Left ventricle myocardium inferior (tissue), 1 donor: ENCODE measurements around the gene KCNN3. TPM values are rescaled to one million over a fixed set of nuclear protein-coding genes. Genes with fewer than 3 reads are reported as not detected.

ENCODE experiments used
- DNase-seq: peaks from one replicate; pipeline ENCODE4 v3.0.0-alpha.2; 2020
- H3K27ac ChIP-seq: fragments of 200-600 bp; replicated peaks from 2 replicates; pipeline ENCODE4 v1.8.0; 2021
- H3K27me3 ChIP-seq: fragments of 200-600 bp; 2 replicates; pipeline ENCODE4 v1.8.0; 2021; ENCODE audit warnings: low read depth
- H3K36me3 ChIP-seq: fragments of 200-600 bp; 2 replicates; pipeline ENCODE4 v1.8.0; 2021
- H3K4me1 ChIP-seq: fragments of 200-600 bp; 2 replicates; pipeline ENCODE4 v1.8.0; 2021
- H3K4me3 ChIP-seq: fragments of 200-600 bp; 2 replicates; pipeline ENCODE4 v1.8.0; 2021; ENCODE audit warnings: mild to moderate bottlenecking, moderate library complexity
- H3K9me3 ChIP-seq: fragments of 200-600 bp; replicated peaks from 2 replicates; pipeline ENCODE4 v1.8.0; 2021
- CTCF ChIP-seq: fragments of 200-600 bp; IDR thresholded peaks from 2 replicates; pipeline ENCODE4 v1.8.0; 2021; ENCODE audit warnings: antibody characterized with exemption, mild to moderate bottlenecking, borderline replicate concordance
- intact Hi-C: fragments of 100-400 bp; cut with micrococcal nuclease; formaldehyde crosslinking; loops from one replicate; pipeline ENCODE4 v1.11.0; 2022
- total RNA-seq: library from RNA; stranded (reverse); fragmentation: NEBNext Ultra II Directional; extraction: Animal tissue kit (Norgen Biotek cat#: 25700); gene quantifications from one replicate; pipeline ENCODE4 v1.2.1, GENCODE V29; 2021
- donor health status: DM: no; HTN: yes; CAD: no; lungs with severe emphysema.

KCNN3 gene
- total RNA-seq, 1 donor from 2014 or later: 4.8 TPM

- no peak for DNase-seq
- Histone ChIP-seq H3K9me3 (no peaks in the 10 kb centered on the region), H3K4me1 (peaks cover 27% of the 10 kb centered on the region), H3K4me3 (no peak overlapping the region), H3K27ac (no peak overlapping the region), H3K27me3 (no peaks in the 10 kb centered on the region), H3K36me3 (no peaks in the 10 kb centered on the region)
- intact Hi-C loops: loop anchor here (5.0 kb wide), 1 partner anchor 218 kb away; no protein-coding TSS in a partner anchor
- no peak for TF ChIP-seq CTCF
Measured at GRCh38 chr1:154884869-154885701, 15.0 kb upstream of the KCNN3 start.

GRCh38 chr1:154883919-154884868 lies 14.1 kb upstream of the KCNN3 start:
- no peaks in the 10 kb centered on the region for H3K27me3 ChIP-seq
- no peaks in the 10 kb centered on the region for H3K36me3 ChIP-seq
- H3K4me3 ChIP-seq: no peak overlapping the region
- TF ChIP-seq CTCF: no peak
- intact Hi-C loops: loop anchor here (5.0 kb wide), 1 partner anchor 217 kb away; no protein-coding TSS in a partner anchor
- H3K9me3 ChIP-seq: no peaks in the 10 kb centered on the region
- peaks cover 27% of the 10 kb centered on the region for H3K4me1 ChIP-seq
- no peak for DNase-seq
- no peak overlapping the region for H3K27ac ChIP-seq

- TF ChIP-seq CTCF: no peak
- no peaks in the 10 kb centered on the region for H3K27me3 ChIP-seq
- peaks cover 39% of the 10 kb centered on the region for H3K4me1 ChIP-seq
- no peak overlapping the region for H3K4me3 ChIP-seq
- no peak for DNase-seq
- H3K36me3 ChIP-seq: no peaks in the 10 kb centered on the region
- H3K27ac ChIP-seq: no peak overlapping the region
- intact Hi-C loops: loop anchor here (5.0 kb wide), 1 partner anchor 215 kb away; no protein-coding TSS in a partner anchor
- H3K9me3 ChIP-seq: no peaks in the 10 kb centered on the region
Measured at GRCh38 chr1:154881820-154882535, 11.9 kb upstream of the KCNN3 start.

GRCh38 chr1:154880671-154881070 lies 10.6 kb upstream of the KCNN3 start:
- no peaks in the 10 kb centered on the region for H3K36me3 ChIP-seq
- DNase-seq: no peak
- intact Hi-C loops: loop anchor here (5.0 kb wide), 1 partner anchor 213 kb away; no protein-coding TSS in a partner anchor
- H3K9me3 ChIP-seq: no peaks in the 10 kb centered on the region
- no peak overlapping the region for H3K27ac ChIP-seq
- no peak overlapping the region for H3K4me3 ChIP-seq
- H3K27me3 ChIP-seq: no peaks in the 10 kb centered on the region
- H3K4me1 ChIP-seq: peaks cover 30% of the 10 kb centered on the region
- TF ChIP-seq CTCF: no peak

GRCh38 chr1:154879038-154879421 lies 8.9 kb upstream of the KCNN3 start:
- Histone ChIP-seq H3K27me3 (no peaks in the 10 kb centered on the region), H3K4me1 (peaks cover 19% of the 10 kb centered on the region), H3K36me3 (no peaks in the 10 kb centered on the region), H3K9me3 (no peaks in the 10 kb centered on the region), H3K4me3 (no peak overlapping the region), H3K27ac (no peak overlapping the region)
- DNase-seq: no peak
- intact Hi-C loops: loop anchor here (10.0 kb wide), 1 partner anchor 114 kb away; no protein-coding TSS in a partner anchor
- no peak for TF ChIP-seq CTCF
